Endodermal cell (in vitro differentiated cells): ENCODE results near the gene ST3GAL6. TPM values are rescaled to one million over a fixed set of nuclear protein-coding genes. Genes with fewer than 3 reads are reported as not detected.

Experiments
- DNase-seq: peaks from one replicate; pipeline ENCODE4 v3.0.0-alpha.2; 2017
- H3K27ac ChIP-seq: 2 replicates; pipeline ENCODE4 v1.5.1; 2013; ENCODE audit warnings: mild to moderate bottlenecking, low read depth, low read length, moderate library complexity
- H3K27me3 ChIP-seq: 2 replicates; pipeline ENCODE4 v1.6.1; 2013; ENCODE audit warnings: mild to moderate bottlenecking, low read length, moderate library complexity; ENCODE audit not compliant: insufficient read depth, control insufficient read depth, poor library complexity, severe bottlenecking
- H3K36me3 ChIP-seq: 2 replicates; pipeline ENCODE4 v1.7.0; 2013; ENCODE audit warnings: mild to moderate bottlenecking, low read length, moderate library complexity; ENCODE audit not compliant: control insufficient read depth, insufficient read depth
- H3K4me1 ChIP-seq: one replicate; pipeline ENCODE4 v1.7.0; 2013; ENCODE audit warnings: low read length; ENCODE audit not compliant: control insufficient read depth, insufficient read depth
- H3K4me3 ChIP-seq: 2 replicates; pipeline ENCODE4 v1.5.1; 2013; ENCODE audit warnings: mild to moderate bottlenecking, low read length, moderate library complexity
- H3K9ac ChIP-seq: 2 replicates; pipeline ENCODE4 v1.6.1; 2013; ENCODE audit warnings: mild to moderate bottlenecking, low read length, moderate library complexity; ENCODE audit not compliant: poor library complexity, severe bottlenecking; ENCODE audit errors: extremely low read depth
- H3K9me3 ChIP-seq: 2 replicates; pipeline ENCODE4 v1.6.1; 2013; ENCODE audit warnings: mild to moderate bottlenecking, low read length, moderate library complexity; ENCODE audit not compliant: control insufficient read depth
- H3K27ac Mint-ChIP-seq: 2 replicates; pipeline ENCODE4 v1.8.0; 2020; ENCODE audit warnings: mixed read lengths
- H3K27me3 Mint-ChIP-seq: 2 replicates; pipeline ENCODE4 v1.8.0; 2021; ENCODE audit warnings: mild to moderate bottlenecking, mixed read lengths; ENCODE audit not compliant: insufficient read depth
- H3K36me3 Mint-ChIP-seq: 2 replicates; pipeline ENCODE4 v1.8.0; 2020; ENCODE audit warnings: low read depth, mixed read lengths
- H3K4me1 Mint-ChIP-seq: 2 replicates; pipeline ENCODE4 v1.8.0; 2020; ENCODE audit warnings: mixed read lengths
- H3K4me3 Mint-ChIP-seq: 2 replicates; pipeline ENCODE4 v1.8.0; 2020; ENCODE audit warnings: mild to moderate bottlenecking, moderate library complexity, mixed read lengths
- H3K9me3 Mint-ChIP-seq: 2 replicates; pipeline ENCODE4 v1.8.0; 2020; ENCODE audit warnings: mild to moderate bottlenecking, mixed read lengths
- CTCF ChIP-seq: fragments of 200-600 bp; sonication (generic); conservative IDR thresholded peaks from 2 replicates; pipeline ENCODE4 v1.5.0; 2021; ENCODE audit warnings: antibody characterized with exemption, mild to moderate bottlenecking
- WGBS, 2 experiments: methylation state at CpG; one replicate each; pipeline versions ENCODE4 v1.1.5 to v1.1.7; 2013; ENCODE audit warnings: missing lambda C conversion rate in 2 of 2, mixed read lengths in 1 of 2; ENCODE audit not compliant: insufficient coverage in 1 of 2, insufficient read length in 1 of 2; 5-methylcytosine and 5-hydroxymethylcytosine counted together
- total RNA-seq, 2 donors: library from RNA; stranded (reverse); fragmentation: NEBNext Ultra II Directional in 1 of 2; extraction: Animal tissue kit (Norgen Biotek cat#: 25700) in 1 of 2; gene quantifications; 2 replicates in 1 of 2; 3 replicates in 1 of 2; pipeline ENCODE4 v1.2.1, GENCODE V29; 2021

Gene ST3GAL6
- total RNA-seq, 2 donors from 2014 or later, result 8.1 to 9.9 TPM

- 92 to 96% methylated on average over 4 to 5 of the region's 5 CpGs for WGBS, 2 experiments
- H3K27me3 Mint-ChIP-seq, result no peaks in the 10 kb centered on the region
Measured at GRCh38 chr3:98784042-98784441, 20.9 kb downstream of the ST3GAL6 start.

GRCh38 chr3:98784666-98785600 is 21.8 kb downstream of the ST3GAL6 start:
- no peak overlapping the region for H3K4me3 Mint-ChIP-seq
- Histone ChIP-seq H3K27ac (no peak overlapping the region), H3K27me3 (no peaks in the 10 kb centered on the region), H3K9me3 (no peaks in the 10 kb centered on the region), H3K9ac (no peak overlapping the region), H3K4me3 (no peak overlapping the region), H3K36me3 (no peaks in the 10 kb centered on the region), H3K4me1 (no peaks in the 10 kb centered on the region)
- H3K9me3 Mint-ChIP-seq, result no peaks in the 10 kb centered on the region
- TF ChIP-seq CTCF, result no peak
- no peaks in the 10 kb centered on the region for H3K27me3 Mint-ChIP-seq
- no peak for DNase-seq
- peaks cover 2% of the 10 kb centered on the region for H3K36me3 Mint-ChIP-seq
- H3K4me1 Mint-ChIP-seq, result peaks cover 2% of the 10 kb centered on the region
- H3K27ac Mint-ChIP-seq, result no peak overlapping the region
- WGBS, 2 experiments, result 70 to 82% methylated on average over 2 of the region's 3 CpGs

More at GRCh38 chr3:98784042-98784441, 20.9 kb downstream of the ST3GAL6 start:
- Histone ChIP-seq H3K27ac (no peak overlapping the region), H3K9me3 (no peaks in the 10 kb centered on the region), H3K9ac (no peak overlapping the region), H3K27me3 (no peaks in the 10 kb centered on the region), H3K4me3 (no peak overlapping the region), H3K36me3 (no peaks in the 10 kb centered on the region), H3K4me1 (no peaks in the 10 kb centered on the region)
- Mint-ChIP-seq H3K9me3 (no peaks in the 10 kb centered on the region), H3K36me3 (peaks cover 2% of the 10 kb centered on the region), H3K4me1 (peaks cover 2% of the 10 kb centered on the region), H3K4me3 (no peak overlapping the region), H3K27ac (no peak overlapping the region)
- no peak for DNase-seq
- no peak for TF ChIP-seq CTCF

DNA sequence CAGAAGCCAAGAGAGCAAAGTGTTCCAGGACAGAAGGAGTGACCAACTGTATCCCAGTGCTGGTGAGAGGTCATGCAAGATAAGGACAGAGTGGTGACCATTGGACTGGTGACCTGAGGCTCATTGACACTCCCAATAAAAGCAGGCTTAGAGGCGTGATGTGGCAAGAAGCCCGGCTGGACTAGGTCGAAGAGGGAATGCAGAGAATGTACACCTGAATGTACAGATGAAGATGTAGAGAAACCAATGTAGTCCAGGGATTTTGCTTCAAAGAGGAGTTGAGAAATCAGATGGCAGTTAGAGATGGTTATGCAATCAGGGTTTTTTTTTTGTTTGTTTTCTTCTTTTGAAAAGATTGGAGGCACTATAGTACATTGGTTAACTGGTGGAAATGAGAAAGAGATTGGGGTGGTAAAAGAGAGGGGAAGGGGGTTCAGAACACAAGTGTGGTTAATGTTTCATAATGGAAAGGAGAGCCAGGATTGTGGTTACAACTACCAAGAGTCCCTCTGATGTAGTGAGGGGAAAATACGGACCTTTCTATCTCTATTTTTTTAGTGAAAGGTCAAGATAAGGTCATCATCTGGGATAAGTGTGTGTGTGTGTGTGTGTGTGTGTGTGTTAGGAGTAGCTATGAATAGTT is 23.3 kb downstream of the ST3GAL6 start:
- H3K9me3 ChIP-seq, result no peaks in the 10 kb centered on the region
- Mint-ChIP-seq H3K27me3 (no peaks in the 10 kb centered on the region), H3K36me3 (no peaks in the 10 kb centered on the region), H3K9me3 (no peaks in the 10 kb centered on the region), H3K4me3 (no peak overlapping the region), H3K4me1 (peaks cover 2% of the 10 kb centered on the region), H3K27ac (no peak overlapping the region)
- H3K36me3 ChIP-seq, result no peaks in the 10 kb centered on the region
- no peak overlapping the region for H3K4me3 ChIP-seq
- no peak overlapping the region for H3K9ac ChIP-seq
- H3K27ac ChIP-seq, result no peak overlapping the region
- no peaks in the 10 kb centered on the region for H3K4me1 ChIP-seq
- no peak for DNase-seq
- no peak for TF ChIP-seq CTCF
- no peaks in the 10 kb centered on the region for H3K27me3 ChIP-seq
- 92 to 97% methylated on average over 4 of the region's 4 CpGs for WGBS, 2 experiments
